Hematopoietic multipotent progenitor cell treated with erythropoietin and hydrocortisone succinate and interleukin-3 and kit ligand, for 4 days (in vitro differentiated cells): Measurements from ENCODE around the gene CSAD.
A peak's percentile ranks its signal among the peaks of the same experiment; 100 is the strongest.
"Not testable (repeated sequence)": the region's sequence is repeated elsewhere in the genome, so short reads cannot be mapped to it uniquely, and the experiment has no call there.

Source experiments
- DNase-seq: peaks from one replicate; pipeline ENCODE4 v3.0.0-alpha.2; 2015

The CSAD gene

DNA sequence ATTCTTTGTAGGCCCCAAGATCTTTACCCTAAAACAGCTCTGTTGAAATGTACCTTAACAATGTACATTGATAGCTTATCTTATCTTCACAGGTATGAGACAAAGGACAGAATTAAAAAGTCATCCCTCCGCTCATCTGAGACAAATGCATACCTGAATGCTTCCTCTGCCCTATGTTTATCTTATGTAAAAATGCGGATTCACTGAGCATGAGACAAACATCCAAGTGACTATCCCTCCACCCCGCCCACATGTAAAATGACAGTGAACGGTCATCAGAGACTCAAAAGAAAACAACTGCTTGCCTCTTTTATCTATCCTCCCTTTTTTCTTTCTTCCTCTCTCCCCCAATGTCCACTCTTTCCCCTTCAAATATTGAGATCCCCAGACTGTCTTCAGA lies 37.4 kb downstream of the CSAD start:
- DNase-seq, result no peak

DNA sequence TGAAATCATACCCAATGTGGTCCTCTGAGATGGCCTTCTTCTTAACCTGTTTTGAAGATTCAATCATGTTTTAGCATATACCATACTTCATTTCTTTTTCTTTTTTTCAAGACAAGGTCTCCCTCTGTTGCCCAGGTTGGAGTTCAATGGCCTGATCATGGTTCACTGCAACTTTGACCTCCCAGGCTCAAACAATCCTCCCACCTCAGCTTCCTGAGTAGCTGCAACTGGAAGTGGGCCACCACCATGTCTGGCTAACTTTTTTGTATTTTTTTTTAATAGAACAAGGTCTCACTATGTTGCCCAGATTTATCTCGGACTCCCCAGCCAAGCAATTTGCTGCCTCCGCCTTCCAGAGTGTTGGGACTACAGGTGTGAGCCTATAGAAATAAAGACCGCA lies 47.0 kb downstream of the CSAD start:
- no peak for DNase-seq

DNA sequence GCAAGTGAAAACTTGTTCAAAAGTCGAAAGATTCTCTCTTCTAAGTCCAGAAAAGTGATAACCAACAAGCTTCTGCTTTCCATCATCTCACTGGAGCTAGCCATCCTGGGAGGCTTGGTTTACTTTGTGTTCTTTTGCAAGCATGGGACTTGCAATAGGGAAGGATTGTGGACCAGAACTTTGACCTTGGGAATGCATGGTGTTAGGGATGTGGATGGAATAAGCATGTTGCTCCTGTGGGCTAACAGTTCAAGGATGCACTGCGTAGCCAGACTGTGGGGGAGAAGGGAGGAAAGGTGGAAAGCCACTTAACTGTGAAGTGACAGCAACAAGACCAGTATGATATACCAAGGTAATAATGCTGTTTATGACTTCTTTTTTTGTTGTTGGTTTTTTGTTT lies 48.9 kb downstream of the CSAD start:
- DNase-seq, result no peak

DNA sequence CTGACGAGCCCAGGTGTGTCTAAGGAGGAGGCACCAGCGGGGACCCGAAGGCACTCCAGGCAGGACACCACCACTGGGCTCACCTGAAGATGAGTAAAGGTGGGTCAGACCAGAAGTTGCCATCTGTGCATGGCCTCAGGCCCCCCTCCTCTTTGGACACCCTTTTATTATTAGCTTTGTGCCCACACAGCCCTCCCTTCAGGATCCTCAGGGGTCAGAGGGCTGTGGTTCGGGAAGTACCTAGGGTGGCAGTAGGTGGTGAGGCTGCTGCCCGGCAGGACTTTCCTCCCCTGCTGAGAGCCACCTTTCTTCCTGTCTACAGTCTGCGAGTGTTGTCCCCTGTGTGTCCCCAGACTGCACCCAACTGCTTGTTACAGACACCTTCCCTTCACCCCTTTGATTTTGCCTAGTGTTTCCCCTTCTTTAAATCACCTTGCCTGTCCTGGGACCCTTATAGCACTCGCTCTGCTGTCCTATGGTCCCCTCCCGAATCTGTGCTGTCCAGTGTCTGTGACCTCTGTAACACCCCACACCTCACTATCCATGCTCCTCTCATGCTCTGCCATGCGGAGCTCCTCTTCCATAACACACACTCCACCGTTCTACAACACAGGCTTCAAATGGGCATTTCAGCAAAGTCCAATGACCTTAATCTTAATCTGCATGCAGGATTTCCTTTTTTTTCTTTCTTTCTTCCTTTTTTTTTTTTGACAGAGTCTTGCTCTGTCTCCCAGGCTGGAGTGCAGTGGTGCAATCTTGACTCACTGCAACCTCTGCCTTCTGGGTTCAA lies 51.8 kb downstream of the CSAD start:
- no peak for DNase-seq

DNA sequence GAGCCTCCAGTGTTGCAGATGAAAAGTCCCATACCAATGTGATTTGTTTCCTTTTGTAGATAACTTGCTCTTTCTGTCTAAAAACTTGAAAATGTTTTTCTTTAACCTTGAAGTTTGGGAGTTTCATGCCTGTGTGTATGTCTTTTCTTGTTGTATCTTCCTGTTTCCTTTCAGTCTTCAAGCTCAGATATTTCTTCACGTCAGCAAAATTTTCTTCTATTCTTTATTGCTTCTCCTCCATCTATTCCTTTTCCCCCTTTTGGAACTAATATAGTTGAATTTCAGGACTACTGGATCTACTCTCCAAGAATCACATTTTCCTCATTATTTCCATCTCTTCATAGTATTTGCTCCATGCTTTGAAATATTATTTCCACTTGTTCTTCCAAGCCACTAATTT lies 53.6 kb downstream of the CSAD start:
- no peak for DNase-seq

DNA sequence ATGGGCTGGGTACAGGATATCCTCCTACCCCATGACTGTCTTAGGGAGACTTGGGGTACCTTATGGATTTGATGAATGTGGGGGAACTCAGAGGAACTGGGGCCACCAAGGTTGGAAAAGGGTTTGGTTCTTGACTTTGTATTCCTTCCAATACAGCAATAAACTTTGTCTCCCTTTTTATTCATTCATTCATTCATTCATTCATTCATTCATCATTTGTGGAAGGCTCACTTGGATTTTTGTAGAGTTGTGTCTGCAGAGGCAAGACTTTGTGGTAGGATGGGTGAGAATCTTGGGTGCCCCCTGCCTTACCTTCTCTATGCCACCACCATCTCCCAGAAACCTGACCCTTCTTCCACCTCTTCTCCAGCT lies 56.4 kb downstream of the CSAD start:
- DNase-seq, result no peak

DNA sequence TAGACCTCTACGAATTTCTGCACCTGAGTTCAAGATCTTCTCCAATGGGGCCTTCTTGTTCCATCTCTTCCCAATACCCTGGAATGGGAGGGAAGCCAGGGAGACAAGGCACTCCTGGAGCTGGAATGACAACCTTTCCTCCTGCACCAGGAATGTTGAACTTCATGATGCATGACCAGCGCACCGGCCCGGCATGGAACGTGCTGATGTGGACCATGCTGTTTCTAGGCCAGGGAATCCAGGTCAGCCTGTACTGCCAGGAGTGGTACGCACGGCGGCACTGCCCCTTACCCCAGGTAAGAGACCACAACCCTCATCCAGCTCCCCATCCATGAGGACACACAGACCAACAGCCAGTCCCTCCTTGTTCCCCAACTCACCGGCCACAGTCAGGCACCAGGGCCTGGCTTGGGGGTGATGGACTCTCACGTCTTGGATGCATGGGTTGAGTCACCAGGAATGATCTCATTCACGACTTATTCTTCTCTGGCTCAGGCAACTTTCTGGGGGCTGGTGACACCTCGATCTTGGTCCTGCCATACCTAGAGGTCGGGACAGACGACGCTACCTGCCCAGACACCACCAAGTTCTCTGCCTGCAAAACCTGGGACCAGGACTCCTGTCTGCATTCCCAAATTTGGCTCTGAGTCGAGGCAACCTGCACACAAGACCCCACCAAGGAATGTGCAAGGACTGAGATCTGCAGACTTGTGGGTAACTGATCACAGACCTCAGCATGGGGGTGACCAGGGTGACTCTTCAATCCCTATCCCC lies 57.0 kb downstream of the CSAD start:
- DNase-seq, result no peak

DNA sequence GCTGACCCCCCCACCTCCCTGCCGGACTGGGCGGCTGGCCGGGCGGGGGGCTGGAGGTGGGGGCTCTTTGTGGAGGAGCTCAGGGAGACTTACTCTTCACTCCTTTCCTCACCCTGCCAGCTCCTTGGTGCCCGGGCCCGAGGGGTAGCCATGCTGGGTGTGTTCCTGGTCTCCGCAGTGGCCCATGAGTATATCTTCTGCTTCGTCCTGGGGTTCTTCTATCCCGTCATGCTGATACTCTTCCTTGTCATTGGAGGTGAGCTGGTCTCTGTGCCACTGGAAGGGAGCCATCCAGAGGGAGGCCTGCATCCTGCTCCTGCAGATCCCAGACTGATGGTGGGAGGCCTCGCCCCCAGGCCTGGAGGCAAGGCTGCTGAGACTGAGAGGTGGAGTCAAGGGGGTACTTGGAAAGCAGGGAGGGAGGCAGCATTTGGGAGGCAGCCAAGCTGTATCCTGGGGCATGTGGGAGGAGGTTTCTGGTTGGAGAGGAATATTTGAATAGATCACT lies 57.7 kb downstream of the CSAD start:
- no peak for DNase-seq

DNA sequence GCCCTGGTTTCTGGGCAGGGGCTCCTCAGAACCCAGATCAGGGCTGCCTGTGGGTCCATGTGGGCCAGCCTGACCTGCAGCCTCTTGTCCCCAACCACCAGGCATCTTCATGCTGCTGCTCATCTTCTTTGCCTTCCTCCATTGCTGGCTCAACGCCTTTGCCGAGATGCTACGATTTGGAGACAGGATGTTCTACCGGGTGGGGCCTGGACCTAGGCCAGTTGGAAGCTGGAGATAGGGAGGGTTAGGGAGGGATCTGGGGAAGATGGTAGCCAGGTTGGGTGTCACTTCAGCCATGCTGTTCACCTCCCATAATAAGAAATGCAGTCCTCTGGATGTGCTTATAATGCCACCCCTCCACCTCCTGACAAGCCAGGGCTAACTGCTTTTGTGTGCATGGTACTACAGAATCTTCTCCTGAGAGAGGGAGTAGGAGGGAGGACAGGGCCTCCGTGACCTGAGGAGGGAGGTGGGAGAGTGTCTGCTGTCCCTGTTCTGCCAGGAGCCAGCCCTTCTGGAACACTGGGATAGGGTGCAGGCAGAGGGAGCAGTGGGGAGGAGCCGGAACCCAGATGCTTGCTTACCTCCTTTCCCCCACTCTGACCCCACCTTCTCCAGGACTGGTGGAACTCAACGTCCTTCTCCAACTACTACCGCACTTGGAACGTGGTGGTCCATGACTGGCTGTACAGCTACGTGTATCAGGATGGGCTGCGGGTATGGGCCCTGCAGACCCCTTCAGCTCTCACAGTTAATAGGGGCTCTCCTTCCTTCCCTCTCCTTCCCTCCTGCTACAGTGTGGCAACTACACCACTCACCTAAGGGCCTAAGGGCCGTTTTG lies 59.8 kb downstream of the CSAD start:
- peak; percentile 10 for DNase-seq

DNA sequence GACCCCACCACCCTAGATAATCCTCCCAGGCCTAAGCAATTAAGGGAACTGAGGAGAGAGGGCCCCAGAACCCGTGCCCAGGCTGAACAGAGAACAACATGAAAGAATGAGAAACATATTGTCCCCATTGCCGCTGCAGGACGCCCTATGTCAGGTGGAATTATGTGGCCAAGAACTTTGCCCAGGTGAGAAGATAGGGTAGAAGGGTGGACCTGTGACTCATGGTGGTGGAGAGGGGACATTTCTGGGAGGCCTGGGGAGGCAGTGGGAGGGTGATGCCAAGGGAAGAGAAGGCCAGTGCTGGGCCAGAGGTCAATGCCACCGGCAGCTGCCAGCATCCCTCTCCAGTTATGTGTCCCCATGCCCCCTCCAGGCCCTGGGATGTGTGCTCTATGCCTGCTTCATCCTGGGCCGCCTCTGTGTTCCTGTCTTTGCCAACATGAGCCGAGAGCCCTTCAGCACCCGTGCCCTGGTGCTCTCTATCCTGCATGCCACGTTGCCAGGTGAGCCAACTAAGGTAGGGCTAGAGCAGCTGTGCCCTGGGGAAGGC lies 61.9 kb downstream of the CSAD start:
- DNase-seq, result no peak

DNA sequence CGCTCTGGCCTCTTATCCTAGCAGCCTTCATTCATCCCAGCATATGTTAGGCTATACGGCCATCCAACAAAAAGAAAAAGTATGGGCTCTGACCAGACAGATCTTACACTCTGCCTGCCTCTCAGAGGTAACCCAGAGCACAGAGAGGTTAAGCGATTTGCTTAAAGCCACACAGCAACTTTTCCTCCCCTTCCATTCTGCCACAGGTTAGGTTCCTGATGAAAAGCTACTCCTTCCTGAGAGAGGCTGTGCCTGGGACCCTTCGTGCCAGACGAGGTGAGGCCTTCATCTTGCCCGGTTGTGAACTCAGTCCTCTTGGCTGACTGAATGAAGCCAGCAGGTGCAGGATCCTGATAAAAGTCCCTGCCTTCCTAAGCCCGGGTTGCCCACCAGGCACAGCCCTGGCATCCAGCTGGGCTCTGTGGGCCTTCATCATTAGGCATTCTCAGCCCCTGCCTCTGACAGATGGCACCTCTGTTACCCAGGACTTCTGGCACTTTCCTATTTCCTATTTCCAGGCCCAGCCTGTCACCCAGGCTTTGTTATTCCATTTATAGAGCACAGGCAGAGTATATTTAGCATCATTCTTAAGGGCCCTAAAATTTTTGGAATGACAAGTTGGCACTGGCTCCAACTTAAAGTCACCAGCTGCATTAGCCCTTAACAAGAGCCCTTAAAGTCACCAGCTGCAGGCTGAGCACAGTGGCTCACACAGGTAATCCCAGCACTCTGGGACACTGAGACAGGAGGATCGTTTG lies 64.7 kb downstream of the CSAD start:
- DNase-seq, result no peak

DNA sequence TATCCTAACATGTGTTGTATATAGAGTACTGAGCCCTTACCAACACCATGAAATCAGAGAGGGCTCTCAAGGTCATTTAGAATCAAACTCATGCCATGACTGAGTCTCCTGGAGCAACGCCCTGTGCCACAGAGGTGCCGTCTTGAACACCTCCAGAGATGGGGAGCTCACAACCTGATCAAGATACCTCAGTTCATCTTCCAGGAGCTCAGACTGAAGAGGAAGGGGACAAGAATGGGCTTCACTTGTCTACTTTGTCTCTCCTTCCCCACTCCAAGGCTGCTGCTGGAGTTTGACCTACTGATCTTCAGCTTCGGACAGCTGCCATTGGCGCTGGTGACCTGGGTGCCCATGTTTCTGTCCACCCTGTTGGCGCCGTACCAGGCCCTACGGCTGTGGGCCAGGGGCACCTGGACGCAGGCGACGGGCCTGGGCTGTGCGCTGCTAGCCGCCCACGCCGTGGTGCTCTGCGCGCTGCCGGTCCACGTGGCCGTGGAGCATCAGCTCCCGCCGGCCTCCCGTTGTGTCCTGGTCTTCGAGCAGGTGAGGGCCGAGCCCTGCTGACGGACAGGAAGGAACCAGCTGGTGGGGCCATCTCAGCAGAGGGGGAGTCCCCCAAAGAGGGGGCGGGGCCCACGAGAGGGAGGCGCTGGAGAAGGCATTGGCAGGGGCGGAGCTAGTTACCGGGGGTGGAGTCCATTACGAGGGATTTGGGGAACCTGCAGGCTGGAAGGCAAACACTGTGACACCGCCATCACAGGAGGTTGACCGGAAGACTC lies 65.4 kb downstream of the CSAD start:
- DNase-seq, result peak; percentile 14

DNA sequence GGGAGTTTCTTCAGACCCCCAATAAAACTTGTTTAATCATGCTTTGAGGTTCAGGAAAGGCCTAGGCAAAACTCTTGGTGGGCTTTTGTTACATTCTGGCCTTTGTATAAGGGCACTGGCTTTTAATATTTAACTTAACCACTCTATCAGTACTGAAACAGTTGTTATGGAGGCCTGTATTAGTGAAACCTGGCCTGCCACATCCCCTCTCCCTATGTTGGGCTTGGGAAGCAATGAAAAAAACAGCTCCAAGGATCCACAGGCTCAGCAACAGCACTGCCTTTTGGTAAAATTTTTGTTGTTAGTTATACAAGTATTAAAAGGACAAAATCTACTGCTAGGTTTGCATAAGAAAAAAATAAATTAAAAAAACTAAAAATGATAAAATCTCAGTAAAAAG lies 66.8 kb downstream of the CSAD start:
- DNase-seq, result no peak

DNA sequence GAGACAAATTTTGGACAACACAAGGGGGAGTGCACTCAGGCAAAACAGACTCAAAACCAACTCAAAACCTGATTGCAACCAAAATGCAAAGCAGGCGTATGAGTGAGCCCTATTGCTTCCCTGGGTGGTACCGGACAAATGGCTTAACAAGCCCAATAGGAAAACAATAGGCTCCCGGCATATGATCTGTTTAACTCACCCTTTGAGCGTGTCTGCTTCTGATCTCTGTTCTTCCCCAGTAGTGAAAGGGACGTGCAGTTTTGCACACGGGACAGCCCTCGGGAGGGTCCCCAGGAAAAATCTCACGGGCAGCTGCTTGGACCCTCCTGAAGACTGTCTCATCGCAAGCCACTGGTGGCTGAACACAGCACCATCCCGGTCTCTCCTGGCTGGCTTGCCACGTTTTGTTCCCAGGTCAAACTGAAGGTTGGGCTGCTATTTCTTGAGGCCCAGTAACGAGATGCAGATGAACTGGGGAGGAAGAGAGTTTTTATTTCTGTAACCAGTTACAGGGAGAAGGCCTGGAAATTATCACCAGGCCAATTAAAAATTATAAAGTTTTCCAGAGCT lies 67.5 kb downstream of the CSAD start:
- no peak for DNase-seq

DNA sequence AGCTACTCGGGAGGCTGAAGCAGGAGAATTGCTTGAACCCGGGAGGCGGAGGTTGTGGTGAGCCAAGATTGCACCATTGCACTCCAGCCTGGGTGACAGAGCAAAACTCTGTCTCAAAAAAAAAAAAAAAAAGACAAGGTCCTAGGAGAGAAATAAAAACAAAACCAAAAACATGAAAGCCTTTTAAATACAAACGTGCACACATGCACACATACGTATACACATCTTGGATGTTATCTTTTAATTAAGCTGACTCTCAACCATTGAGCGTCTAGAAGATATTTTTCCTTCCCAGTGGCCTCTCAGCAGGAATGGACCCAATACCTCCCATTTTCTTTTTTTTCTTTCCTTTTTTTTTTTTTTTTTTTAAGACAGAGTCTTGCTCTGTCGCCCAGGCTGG lies 68.3 kb downstream of the CSAD start:
- DNase-seq, result not testable (repeated sequence)
